Kidney epithelial cell (primary cell): ENCODE data around the gene ZNF76. TPM values are rescaled to one million over a fixed set of nuclear protein-coding genes. Genes with fewer than 3 reads are reported as not detected.

Source experiments
- DNase-seq: peaks from one replicate; pipeline ENCODE4 v3.0.0-alpha.2; 2010; ENCODE audit warnings: low read depth
- H3K27me3 ChIP-seq: 2 replicates; pipeline ENCODE4 v1.6.0; 2011; ENCODE audit warnings: low read length; ENCODE audit not compliant: control insufficient read depth, insufficient read depth
- H3K36me3 ChIP-seq: 2 replicates; pipeline ENCODE4 v1.5.1; 2011; ENCODE audit warnings: low read length; ENCODE audit not compliant: control insufficient read depth, insufficient read depth
- H3K4me3 ChIP-seq: 2 replicates; pipeline ENCODE4 v1.5.1; 2011; ENCODE audit warnings: low read depth, mild to moderate bottlenecking, control low read depth, low read length
- total RNA-seq: library from RNA; depleted of rRNA; stranded (reverse); fragments of >200 nt; gene quantifications from 2 replicates; pipeline ENCODE4 v1.2.3, GENCODE V29; 2015
- TF ChIP-seq, protein P1 (sequence below): IDR thresholded peaks from 2 replicates; pipeline ENCODE4 v1.5.1; 2011; ENCODE audit warnings: mild to moderate bottlenecking, moderate library complexity, low read length, control low read depth, inconsistent platforms; ENCODE audit not compliant: insufficient read depth, poor library complexity, severe bottlenecking

The ZNF76 gene
- total RNA-seq, 1 donor from 2014 or later = 21.2 TPM

DNA sequence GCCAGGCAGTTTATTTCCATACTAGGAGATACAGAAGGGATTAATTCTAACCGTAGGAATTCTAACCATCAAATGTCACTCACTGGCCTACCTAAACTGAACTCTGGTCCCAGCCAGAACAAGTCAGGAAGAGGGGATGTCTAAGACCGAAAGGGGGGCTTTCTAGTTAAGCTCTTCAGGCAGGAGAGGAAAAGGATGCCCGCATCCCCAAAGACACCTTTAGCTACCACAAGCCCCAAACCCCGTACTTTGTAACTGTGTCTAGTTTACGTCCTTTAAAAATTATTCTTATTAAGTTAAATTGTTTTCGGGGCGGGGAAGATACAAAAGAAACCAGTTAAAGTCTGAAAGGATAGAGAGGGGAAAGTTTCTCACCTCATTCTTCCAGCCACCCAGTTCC lies 1.2 kb upstream of the ZNF76 start:
- no peak for DNase-seq
- TF ChIP-seq, protein P1, sequence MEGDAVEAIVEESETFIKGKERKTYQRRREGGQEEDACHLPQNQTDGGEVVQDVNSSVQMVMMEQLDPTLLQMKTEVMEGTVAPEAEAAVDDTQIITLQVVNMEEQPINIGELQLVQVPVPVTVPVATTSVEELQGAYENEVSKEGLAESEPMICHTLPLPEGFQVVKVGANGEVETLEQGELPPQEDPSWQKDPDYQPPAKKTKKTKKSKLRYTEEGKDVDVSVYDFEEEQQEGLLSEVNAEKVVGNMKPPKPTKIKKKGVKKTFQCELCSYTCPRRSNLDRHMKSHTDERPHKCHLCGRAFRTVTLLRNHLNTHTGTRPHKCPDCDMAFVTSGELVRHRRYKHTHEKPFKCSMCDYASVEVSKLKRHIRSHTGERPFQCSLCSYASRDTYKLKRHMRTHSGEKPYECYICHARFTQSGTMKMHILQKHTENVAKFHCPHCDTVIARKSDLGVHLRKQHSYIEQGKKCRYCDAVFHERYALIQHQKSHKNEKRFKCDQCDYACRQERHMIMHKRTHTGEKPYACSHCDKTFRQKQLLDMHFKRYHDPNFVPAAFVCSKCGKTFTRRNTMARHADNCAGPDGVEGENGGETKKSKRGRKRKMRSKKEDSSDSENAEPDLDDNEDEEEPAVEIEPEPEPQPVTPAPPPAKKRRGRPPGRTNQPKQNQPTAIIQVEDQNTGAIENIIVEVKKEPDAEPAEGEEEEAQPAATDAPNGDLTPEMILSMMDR = no peak

DNA sequence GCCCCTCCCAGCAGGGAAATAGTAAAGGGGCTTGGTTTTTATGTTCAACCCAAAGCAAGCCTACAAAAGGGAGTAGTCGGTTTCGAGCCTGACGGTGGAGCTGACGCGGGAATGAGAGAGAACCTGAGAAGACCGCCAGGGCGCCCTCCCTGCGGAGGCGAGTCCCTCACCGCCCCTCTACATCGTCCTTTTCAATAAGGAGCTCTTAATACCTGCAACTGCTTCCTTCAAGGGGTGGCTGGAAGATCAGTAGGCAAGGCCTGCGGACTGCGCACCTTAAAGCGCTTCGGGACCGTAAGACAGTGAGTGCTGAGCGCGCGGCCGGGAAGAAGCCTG lies 709 bp upstream of the ZNF76 start:
- TF ChIP-seq, protein P1 = peak; percentile 15
- H3K36me3 ChIP-seq = no peaks in the 10 kb centered on the region
- peak overlapping the region; percentile 69 for H3K4me3 ChIP-seq
- no peaks in the 10 kb centered on the region for H3K27me3 ChIP-seq
- DNase-seq = no peak

More for the DNA sequence above, 1.2 kb upstream of the ZNF76 start:
- peak overlapping the region; percentile 69 for H3K4me3 ChIP-seq
- no peaks in the 10 kb centered on the region for H3K36me3 ChIP-seq
- no peaks in the 10 kb centered on the region for H3K27me3 ChIP-seq

DNA sequence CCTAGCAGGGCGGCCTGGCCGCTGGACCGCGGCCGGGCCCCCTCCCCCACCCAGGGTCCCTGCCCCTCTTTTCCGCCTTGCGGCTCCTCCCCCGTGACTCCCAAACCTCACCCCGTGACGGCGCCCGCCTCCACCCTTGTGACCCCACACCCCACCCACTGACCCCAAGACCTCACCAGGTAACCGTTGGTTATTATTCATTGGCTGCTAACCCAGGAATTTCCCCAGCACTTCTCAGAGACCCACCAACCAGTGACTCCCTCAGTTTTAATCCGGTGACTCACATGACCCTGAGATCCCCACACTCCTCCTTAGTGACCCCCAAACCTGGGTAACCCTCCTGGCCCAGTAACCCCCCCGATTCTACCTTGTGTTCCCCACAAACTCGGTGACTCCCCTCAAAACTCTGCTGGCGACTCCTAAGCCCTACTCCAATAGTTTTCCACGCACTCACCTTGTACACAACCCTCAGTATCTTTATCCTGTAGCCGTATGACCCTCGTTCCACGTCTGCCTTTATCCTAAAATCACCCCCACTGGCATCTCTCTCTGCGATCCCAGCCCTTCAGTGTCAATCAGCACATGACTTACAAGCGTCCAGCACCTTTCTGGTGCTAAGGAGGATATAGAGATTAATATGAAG lies 534 bp downstream of the ZNF76 start:
- no peak for DNase-seq
- TF ChIP-seq, protein P1 = no peak
- Histone ChIP-seq H3K36me3 (no peaks in the 10 kb centered on the region), H3K27me3 (no peaks in the 10 kb centered on the region), H3K4me3 (peak overlapping the region; percentile 69)

DNA sequence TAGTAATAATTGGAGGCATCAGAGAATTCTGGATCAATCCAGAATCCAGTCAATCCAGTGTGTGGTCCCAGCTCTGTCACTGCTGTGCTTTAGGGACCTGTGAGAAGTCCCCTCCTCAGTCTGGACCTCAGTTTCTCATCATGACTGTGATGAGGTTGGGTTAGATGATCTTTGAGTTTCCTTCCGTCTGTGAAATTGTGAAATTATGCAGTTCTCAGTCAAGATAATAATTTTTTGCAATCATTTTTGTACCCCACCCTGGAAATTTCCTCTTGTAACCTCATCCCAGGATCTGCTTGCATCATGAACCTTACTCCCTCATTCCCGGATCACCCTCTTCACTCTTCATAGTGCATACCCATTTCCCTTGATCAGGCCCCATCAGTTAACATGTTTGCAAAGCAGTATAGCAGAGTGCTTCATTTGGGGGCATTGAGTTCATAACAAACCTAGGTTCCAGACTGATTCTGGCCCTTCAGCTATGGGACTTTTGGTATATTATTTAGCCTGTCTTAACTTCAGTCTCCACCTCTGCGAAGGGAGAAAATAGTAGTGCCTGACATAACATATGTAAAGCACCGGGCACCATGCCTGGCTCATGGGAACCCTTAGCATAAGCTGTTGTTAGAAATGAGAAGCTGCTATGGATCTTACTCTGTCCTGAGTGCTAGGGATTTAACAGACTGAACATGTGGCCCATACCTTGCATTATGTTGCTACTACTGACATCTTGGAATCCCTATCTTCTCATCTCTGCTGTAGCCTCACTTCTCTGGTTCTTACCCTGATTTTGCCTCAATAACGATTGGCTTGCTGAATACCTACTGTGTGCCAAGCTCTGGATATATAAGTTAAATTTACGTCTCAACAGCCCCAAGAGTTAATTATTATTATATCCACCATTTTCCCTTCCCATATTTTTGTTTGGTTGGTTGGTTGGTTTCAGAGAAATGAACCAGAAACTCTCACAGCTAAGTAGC lies 1.3 kb downstream of the ZNF76 start:
- no peak for DNase-seq
- Histone ChIP-seq H3K36me3 (no peaks in the 10 kb centered on the region), H3K4me3 (peak overlapping the region; percentile 69), H3K27me3 (no peaks in the 10 kb centered on the region)
- TF ChIP-seq, protein P1 = no peak

DNA sequence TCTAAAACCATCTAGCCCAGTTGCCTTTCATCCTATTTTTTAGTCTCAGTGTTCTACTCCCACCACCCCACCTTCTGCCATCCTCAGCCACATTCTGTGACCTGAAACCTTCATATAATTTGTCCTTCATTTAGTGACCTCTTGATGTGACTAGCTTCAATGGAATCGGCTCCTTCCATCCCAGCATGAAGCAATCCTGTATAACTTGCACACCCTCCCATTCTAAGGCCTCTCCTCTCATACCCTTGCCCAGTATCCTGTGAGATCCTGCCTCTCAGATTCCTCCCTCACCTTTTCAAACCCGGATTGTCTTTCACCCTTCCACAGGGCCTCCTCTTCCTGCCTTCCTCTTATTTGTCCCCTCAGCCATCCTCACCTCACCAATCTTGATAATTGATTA lies 3.1 kb downstream of the ZNF76 start:
- no peak overlapping the region for H3K4me3 ChIP-seq
- no peaks in the 10 kb centered on the region for H3K36me3 ChIP-seq
- DNase-seq = no peak
- H3K27me3 ChIP-seq = no peaks in the 10 kb centered on the region
- TF ChIP-seq, protein P1 = no peak
